HG03469 (cell line): ENCODE measurements around the gene RPP25L.
A peak's percentile ranks its signal among the peaks of the same experiment; 100 is the strongest.
"Not testable (repeated sequence)": the region's sequence is repeated elsewhere in the genome, so short reads cannot be mapped to it uniquely, and the experiment has no call there.

Source experiments
- ATAC-seq: cut with Tn5 transposase; IDR thresholded peaks from one replicate; pipeline ENCODE4 v1.9.1; 2021; ENCODE audit warnings: mild to moderate bottlenecking, moderate library complexity, moderate number of reproducible peaks; ENCODE audit not compliant: unreplicated experiment

RPP25L gene, protein sequence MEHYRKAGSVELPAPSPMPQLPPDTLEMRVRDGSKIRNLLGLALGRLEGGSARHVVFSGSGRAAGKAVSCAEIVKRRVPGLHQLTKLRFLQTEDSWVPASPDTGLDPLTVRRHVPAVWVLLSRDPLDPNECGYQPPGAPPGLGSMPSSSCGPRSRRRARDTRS

DNA sequence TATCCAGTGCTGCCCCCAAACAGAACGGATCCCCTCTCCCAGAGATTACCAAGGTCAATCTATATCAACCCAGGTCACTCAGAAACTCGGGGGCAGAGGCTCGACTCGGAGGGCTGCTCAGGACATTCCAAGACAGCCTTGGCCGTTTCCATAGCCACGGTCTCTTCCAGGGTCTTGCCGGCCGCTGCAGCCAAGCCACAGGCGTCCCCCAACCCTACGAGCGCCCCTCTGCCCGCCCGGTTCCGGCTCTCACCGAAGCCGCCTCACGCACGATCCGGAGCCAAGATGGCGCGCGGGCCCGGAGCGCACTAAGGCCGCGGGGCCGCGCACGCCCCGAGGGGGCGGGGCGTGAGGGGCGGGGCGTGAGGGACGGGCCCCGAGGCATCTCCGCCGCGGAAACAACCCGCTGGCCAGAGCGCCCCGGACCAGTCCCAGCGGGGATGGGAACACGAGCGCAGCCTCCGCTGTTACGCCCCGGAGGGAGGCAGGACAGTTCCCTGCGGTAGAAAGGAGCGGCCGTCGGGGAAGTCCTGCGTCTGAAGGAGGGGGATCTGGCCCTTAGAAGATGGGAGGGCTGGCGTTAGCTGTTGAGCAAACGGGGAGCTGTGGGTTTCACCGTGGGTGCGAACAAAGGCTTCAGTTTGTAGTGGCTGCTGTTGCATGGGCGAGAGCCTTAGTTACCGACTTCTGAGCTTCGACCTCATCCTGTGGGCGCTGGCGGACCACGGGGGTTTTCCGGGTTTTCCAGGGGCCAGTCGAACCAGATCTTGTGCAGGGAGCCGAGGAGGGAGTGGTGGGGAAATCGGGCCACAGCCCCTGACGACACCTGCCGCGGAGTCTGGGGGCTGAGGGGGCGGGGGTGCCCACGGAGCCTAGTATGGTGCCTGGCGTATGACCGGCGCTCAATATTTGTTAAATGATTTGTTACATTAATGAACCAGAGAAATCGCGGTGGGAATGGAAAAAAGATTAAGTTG lies at the start of gene RPP25L:
RPP25L (minus strand) TSS at position 287 of the 977 bp plus-strand sequence. CDS start 801 bp downstream, outside the sequence.
- ATAC-seq = no peak

DNA sequence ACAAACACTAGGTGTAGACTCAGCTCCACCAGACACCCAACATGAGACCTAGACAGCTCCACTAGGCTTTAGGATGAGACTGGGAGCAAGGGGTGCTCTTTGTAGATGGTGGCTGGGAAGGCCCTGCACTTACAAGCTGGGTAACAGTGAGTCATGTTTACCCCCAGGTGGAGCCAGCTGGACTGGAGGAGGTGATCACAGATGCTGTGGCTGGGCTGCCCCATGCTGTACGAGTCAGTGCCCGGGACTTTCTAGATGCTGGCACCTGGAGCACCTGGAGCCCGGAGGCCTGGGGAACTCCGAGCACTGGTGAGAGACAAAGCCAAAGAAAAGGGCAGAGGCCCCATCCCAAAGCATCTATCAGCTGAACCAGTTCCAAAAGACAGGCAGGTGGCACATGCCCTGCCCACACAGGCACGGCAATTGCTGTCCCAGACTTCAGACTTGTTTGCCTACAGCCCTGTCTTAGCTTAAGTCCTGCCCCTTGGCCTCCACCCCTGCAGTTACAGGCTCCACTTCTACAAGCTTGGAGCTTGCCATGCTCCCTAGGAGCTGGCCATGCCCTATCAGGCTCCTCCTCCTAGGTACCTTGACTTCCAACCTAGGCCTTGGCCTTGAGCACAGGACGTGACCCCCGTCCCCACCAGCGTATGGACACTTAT lies 47.8 kb upstream of the RPP25L start:
- ATAC-seq = no peak

DNA sequence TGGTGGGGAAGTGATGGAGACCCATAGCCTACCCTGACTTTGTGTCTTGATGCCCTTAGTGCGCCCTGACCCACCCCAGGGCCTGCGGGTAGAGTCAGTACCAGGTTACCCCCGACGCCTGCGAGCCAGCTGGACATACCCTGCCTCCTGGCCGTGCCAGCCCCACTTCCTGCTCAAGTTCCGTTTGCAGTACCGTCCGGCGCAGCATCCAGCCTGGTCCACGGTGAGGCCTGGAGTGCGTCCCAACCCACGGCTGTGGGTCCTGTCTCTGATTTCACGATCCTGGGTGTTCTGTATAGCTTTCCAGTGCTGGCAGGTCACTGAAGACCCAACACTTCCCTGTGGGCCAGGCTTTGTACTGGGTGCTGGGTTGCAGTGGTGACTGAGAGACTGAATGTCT lies 46.6 kb upstream of the RPP25L start:
- no peak for ATAC-seq

DNA sequence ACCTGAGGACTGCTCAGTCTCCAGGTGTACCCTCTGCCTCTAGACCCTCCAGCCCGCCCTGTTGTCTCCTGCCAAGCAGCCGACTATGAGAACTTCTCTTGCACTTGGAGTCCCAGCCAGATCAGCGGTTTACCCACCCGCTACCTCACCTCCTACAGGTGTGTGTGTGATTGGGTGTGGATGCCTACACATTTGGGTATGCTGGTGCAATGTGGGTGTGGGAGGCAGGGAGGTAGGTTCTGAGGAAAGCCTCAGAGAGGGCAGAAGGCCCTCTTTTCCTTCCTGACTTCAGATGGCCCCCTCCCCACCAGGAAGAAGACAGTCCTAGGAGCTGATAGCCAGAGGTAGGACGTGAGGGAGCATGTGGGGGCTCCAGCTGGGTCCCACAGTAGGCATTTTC lies 45.1 kb upstream of the RPP25L start:
- no peak for ATAC-seq

DNA sequence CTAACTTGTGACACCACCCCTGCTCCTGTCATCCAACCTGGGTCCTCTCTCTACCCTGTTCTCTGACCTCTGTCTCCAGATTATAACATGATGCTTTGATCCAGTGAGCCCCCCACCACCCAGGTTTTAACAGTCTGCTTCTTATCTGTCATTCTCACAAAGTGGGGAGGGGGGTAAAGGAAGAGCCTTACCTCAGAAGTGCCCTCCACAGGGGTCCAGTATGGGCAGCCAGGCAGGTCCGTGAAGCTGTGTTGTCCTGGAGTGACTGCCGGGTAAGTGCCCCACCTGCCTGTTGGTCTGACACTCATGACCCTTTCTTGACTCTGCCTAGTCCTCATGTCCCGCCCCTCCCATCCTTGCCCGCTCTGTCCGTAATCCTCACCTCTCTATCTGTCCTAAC lies 43.5 kb upstream of the RPP25L start:
- ATAC-seq = no peak

DNA sequence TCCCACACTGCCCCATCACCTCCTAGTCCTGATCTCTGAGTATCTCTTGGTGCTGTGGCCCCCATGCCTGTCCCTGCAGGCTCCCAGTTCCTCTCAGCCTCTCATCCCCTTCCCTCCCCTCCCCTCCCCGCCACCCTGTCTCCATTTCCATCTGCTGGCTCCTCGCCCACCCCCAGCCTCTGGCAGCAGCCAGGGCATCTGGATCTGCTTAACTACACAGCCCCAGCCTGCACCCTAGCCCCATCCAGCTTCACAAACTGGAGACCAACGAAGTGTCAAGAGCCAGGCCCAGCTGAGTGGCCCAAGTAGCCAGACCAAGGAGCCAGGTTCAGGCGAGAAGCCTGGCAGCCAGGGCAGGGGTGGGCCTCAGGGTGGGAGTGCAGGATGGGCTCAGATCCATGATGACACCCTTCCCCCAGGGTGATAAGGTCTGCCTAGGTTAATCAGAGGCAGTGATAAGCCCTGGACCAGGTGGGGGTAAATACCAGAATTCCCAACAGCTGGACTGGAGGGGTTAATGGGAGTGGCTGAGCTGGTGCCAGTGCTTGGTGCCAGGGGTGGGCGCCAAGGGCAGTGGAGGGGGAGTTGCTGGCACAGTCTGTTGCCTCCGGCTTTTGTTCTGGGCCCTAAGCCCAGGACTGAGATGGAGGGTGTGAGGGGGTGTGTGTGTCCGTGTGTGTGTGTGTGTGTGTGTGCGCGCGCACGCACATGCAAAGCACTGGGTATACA lies 42.6 kb upstream of the RPP25L start:
- ATAC-seq = no peak

DNA sequence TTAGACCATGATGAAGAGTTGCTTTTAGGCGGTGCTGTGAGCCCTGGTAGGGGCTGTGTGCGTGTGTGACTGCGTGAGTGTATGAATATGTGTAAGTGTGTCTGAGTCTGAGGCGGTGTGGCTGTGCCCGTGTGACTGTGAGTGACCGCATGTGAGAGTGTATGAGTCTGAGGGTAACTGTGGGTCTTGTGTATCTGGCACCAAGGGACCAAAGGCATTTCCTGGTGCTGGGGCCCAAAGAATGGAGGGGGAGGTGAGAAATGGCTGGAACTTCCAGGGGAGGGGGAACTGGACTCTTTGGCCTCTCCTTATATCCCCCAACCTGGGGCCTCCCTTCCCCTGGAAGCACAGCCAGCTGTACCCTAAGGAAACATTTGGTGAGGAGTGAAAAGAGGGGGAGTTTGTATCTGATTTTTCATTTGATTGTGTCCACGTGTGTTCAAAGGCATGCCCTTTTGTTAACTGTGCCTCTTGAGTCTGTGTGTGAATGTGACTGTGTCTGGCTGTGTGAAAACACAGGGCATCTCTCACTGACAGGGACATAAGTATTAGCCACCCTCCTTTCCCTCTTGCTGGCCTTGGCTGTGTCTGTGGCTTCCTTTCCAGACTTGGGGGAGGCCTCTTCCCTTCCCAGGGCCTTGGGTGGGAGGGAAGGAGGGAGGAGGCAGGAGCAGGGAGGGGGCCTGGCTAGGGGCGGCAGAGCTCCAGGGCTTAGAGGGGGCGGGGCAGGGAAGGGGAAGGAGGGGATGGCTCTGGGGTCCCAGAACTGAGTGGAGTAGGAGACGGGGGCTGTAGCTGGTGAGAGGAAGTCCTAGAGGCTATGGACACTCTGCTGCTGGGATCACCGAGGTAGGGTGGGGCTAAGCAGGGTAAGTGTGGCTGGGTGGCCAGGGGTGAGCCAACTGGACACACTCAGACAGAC lies 41.5 kb upstream of the RPP25L start:
- no peak for ATAC-seq

DNA sequence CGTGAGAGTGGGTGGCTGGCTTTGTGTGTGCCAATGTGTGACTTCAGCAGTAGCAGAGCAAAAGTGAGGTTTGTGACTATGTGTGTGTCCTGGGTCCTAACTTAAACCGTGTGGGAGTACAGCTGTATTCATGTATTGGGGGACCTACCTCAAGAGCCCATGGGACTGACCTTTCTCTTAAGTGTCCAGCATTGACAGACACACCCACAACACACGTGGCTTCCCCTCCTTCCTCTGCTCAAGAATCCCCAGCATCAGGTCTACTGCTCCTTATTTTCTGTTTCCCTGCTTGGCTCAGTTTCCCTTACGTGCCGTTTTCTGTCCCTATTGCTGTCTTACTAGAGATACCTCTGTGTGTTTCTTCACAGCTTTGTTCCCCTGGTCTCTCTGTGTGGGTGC lies 40.7 kb upstream of the RPP25L start:
- no peak for ATAC-seq

DNA sequence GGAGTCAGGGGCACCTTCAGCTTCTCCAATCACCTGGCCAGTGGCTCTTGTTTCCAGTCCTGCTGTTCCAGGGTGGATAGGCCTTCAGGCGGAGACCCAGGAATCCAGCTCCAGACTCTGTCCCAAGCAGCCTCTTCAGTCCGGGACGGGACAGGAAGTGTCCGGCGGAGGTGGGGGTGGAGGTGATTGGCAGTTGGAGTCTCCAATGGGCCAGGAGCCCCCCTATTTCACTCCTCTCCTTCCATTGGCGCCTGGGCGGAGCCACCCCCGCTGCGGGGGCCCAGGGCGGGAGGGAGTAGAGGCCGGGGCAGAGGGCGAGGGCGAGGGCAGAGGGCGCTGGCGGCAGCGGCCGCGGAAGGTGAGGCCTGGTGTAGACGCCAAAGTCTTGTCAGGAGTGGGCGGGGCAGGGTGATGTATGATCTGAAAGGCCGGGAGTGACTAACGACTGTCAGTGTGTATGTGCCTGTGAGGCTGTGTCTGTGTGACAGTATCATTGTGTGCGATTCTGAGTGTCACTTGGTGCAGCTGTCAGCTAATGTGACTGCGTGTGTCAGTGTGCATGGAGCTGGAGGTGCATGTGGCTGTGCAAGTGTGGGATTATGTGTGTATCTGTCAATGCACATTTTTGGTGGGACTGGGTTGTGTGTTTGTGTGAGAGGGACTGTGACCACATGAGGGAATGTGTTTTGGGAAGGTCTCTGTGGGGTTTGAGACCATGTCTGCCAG lies 40.1 kb upstream of the RPP25L start, which contains the start of gene IL11RA:
IL11RA (plus strand) TSS at position 310 of the 726 bp plus-strand sequence. CDS start 3,033 bp downstream, outside the sequence.
- no peak for ATAC-seq

DNA sequence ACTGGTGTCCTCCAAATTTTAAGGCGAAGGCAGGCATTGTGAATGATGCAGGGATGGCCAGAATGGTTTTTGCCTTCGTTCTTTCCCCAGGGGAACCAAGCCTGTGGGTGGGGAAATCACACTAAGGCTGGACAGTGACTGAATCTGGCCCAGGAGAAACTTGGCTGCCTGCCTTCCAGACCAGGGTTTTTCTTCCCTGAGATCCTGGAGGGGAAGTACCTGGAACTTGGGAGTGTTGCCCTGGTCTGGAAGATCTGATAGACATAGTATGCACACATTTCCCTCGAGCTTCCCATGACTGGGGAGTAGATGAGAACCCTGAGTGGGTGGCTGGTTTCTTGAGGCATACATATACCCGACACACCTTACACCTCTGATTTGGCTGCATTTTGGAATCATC lies 39.4 kb upstream of the RPP25L start:
- no peak for ATAC-seq

DNA sequence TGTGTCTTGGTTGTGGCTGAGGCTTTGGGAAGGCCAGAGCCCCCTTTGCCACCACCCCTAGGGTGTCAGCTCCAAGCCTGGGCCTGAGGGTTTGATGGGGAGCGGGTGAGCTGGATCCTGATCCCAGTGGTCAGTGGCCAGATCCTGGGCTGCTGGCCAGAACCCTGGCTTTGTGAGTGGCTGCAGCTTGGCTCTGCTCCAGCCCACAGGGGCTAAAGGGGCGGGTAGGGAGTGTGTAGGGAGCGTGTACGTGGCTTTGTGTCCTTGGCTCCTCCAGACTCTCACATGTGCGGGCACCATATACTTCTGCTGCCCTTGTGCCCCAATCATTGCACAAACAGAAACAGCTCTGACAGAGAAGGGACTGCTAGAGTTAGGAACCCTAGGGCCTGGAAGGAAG lies 38.9 kb upstream of the RPP25L start:
- ATAC-seq = no peak

DNA sequence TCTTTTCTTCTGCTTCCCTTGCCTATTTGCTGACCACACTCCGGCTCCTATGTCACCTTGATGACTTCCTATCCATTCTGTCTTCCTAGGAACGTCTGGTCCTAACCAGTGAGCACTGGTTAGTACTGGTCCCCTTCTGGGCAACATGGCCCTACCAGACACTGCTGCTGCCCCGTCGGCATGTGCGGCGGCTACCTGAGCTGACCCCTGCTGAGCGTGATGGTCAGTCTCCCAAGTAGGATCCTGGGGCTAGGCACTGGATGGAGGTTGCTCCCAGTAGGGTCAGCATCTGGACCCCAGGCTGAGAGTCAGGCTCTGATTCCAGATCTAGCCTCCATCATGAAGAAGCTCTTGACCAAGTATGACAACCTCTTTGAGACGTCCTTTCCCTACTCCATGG lies 36.8 kb upstream of the RPP25L start:
- ATAC-seq = no peak

DNA sequence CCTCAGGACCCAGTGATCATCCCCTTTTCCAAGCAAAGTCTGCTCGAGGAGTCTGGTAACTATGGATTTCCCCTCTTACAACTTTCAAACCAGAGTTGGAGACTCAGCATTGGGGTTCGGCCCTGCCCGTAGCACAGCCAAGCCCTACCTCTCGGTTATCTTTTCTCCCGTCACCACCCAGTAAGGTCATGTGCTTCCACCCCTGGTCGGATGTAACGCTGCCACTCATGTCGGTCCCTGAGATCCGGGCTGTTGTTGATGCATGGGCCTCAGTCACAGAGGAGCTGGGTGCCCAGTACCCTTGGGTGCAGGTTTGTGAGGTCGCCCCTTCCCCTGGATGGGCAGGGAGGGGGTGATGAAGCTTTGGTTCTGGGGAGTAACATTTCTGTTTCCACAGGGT lies 35.8 kb upstream of the RPP25L start:
- no peak for ATAC-seq

DNA sequence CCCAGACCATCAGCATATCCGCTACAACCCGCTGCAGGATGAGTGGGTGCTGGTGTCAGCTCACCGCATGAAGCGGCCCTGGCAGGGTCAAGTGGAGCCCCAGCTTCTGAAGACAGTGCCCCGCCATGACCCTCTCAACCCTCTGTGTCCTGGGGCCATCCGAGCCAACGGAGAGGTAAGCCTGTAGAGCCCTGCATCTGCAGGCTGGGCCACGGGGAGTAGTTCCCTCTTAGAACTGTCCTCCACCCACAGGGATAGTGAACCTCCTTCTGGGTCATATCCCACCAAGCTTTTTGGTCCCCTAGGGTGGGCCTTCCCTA lies 35.1 kb upstream of the RPP25L start:
- peak; percentile 18 for ATAC-seq

DNA sequence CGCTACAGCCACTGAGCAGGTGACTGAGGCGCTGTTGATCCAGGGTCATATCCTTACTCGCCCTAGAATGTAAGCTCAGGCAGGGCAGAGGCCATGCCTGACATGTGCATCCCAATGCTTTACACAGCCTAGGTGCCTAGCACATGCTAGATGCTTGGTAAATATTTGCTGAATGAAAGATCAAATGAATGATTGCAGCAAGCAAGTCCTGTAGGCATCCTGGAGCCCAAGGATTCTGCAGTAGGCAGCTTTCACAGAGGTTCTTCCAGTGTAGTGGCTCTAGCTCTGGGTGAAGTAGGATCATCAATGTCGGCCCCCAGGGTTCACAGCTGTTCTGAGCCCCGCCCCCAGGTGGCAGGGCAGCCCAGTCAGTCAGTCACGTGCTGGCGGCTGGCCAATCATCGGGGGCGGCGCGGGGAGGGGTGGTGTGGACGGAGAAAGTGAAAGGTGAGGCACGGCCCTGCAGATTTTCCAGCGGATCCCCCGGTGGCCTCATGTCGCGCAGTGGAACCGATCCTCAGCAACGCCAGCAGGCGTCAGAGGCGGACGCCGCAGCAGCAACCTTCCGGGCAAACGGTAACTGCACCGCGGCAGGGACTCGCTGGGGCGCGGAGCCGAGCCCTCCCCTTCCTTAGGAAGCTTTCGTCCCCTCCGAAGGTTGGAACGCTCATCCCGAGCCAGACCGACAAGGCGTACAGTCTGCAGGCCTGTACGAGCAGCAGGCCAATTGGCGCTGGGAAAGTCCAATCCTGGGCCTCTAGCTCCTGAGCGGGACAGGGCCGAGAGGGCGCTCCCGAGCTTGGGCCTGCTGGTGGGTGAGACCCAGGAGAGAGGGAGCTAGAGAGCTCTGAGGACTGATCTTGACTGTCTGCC lies 34.5 kb upstream of the RPP25L start, which contains the start of gene GALT:
GALT (plus strand) TSS at position 465 of the 873 bp plus-strand sequence; CDS start at position 495, 30 bp downstream.
- ATAC-seq = peak; percentile 70

DNA sequence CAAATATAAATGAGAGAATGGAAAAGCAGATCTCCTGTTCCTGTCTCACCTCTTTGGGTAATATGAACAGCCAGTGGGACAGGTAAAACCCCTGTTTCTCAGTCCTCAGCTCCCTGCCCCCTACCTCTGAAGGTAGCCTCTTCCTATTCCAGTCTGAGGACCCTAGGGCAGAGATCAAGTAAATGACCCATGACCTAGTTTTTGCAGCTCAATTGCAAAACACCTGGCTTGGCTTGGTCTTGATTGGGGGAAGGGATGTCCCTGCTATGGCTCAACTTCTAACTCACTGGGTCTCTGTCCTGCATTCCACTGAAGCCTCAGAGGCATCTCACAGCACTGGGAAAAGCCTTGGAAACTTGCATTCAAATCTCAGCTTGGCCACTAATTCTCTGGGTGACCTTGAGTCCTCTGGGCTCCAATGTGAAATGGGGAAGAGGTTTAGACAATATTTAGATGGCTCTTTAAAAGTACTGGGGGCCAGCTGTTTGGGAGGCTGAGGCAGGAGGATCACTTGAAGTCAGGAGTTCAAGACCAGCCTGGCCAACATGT lies 32.9 kb upstream of the RPP25L start:
- ATAC-seq = no peak

DNA sequence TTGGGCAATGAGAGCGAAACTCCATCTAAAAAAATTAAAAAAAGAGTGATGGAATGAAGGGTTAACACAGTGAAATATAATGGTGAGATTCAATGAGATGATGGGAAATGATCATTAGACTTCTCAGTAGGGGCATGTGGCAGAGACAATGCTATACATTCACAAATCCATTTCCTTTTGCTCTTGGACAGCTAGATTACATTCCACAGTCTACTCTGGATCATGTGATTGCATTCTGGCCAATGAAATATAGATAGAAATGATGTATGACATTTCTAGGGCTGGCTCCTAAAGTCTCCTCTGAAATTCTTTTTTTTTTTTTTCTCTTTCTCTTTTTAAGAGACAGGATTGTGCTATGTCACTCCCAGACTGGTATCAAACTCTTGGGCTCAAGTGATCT lies 30.8 kb upstream of the RPP25L start:
- no peak for ATAC-seq

DNA sequence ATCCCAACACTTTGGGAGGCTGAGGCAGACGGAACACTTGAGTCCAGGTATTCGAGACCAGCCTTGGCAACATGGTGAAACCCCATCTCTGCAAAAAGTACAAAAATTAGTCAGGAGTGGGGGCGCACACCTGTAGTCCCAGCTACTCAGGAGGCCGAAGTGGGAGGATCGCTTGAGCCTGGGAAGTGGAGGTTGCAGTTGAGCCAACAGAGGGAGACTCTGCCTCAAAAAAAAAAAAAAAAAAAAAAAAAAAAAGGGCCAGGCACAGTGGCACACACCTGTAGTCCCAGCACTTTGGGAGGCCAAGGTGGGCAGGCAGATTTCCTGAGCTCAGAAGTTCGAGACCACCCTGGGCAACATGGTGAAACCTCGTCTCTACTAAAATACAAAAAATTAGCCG lies 27.4 kb upstream of the RPP25L start:
- not testable (repeated sequence) for ATAC-seq
